Neural cell (in vitro differentiated cells): ENCODE results near the gene HEYL. TPM values are rescaled to one million over a fixed set of nuclear protein-coding genes. Genes with fewer than 3 reads are reported as not detected.

Experiments used
- H2AFZ ChIP-seq: fragments of 200-600, 300-800 bp; sonication (generic), shearing (Covaris generic); 2 replicates; pipeline ENCODE4 v1.6.0; 2014; ENCODE audit warnings: low read depth, mild to moderate bottlenecking, antibody characterized with exemption, low read length, moderate library complexity
- H3F3A ChIP-seq: fragments of 200-600 bp; shearing (Covaris generic); 2 replicates; pipeline ENCODE4 v1.6.1; 2016; ENCODE audit warnings: mild to moderate bottlenecking, moderate library complexity, mixed read lengths, antibody characterized with exemption, low read length; ENCODE audit not compliant: insufficient read depth, poor library complexity, severe bottlenecking
- H3K27ac ChIP-seq: fragments of 200-600, 300-800 bp; sonication (generic), shearing (Covaris generic); 2 replicates; pipeline ENCODE4 v1.5.1; 2014; ENCODE audit warnings: mild to moderate bottlenecking, low read length, moderate library complexity
- H3K27me3 ChIP-seq: fragments of 300-800, 200-600 bp; sonication (generic), shearing (Covaris generic); 2 replicates; pipeline ENCODE4 v1.6.0; 2014; ENCODE audit warnings: mild to moderate bottlenecking, low read depth, low read length, moderate library complexity; ENCODE audit not compliant: insufficient read depth
- H3K36me3 ChIP-seq: fragments of 300-800, 200-600 bp; sonication (generic), shearing (Covaris generic); 2 replicates; pipeline ENCODE4 v1.5.1; 2014; ENCODE audit warnings: mild to moderate bottlenecking, antibody characterized with exemption, low read length, moderate library complexity; ENCODE audit not compliant: insufficient read depth
- H3K4me2 ChIP-seq: fragments of 300-800, 200-600 bp; sonication (generic), shearing (Covaris generic); 2 replicates; pipeline ENCODE4 v1.6.0; 2014; ENCODE audit warnings: mild to moderate bottlenecking, low read length
- H3K4me3 ChIP-seq: fragments of 300-800, 200-600 bp; sonication (generic), shearing (Covaris generic); 2 replicates; pipeline ENCODE4 v1.5.1; 2014; ENCODE audit warnings: mild to moderate bottlenecking, low read length, moderate library complexity
- H3K79me2 ChIP-seq: fragments of 200-600 bp; shearing (Covaris generic); replicated peaks from 2 replicates; pipeline ENCODE4 v1.6.0; 2014; ENCODE audit warnings: mild to moderate bottlenecking, low read length, moderate library complexity; ENCODE audit not compliant: insufficient read depth
- H3K9ac ChIP-seq: fragments of 300-800, 200-600 bp; sonication (generic), shearing (Covaris generic); 2 replicates; pipeline ENCODE4 v1.6.1; 2016; ENCODE audit warnings: mild to moderate bottlenecking, low read length, mixed read lengths
- H3K9me2 ChIP-seq: fragments of 200-600 bp; shearing (Covaris generic); 2 replicates; pipeline ENCODE4 v1.6.1; 2016; ENCODE audit warnings: mild to moderate bottlenecking, low read length, mixed read lengths; ENCODE audit not compliant: insufficient read depth
- H3K9me3 ChIP-seq: fragments of 200-600, 300-800 bp; sonication (generic), shearing (Covaris generic); 2 replicates; pipeline ENCODE4 v1.6.1; 2016; ENCODE audit warnings: mild to moderate bottlenecking, mixed run types, low read length, moderate library complexity, mixed read lengths
- H4K20me1 ChIP-seq: fragments of 200-600 bp; shearing (Covaris generic); 2 replicates; pipeline ENCODE4 v1.6.1; 2016; ENCODE audit warnings: mild to moderate bottlenecking, mixed run types; ENCODE audit not compliant: insufficient read depth
- CTCF ChIP-seq: fragments of 450-650 bp; IDR thresholded peaks from 2 replicates; pipeline ENCODE4 v1.5.1; 2014; ENCODE audit warnings: antibody characterized with exemption, mild to moderate bottlenecking, moderate library complexity; ENCODE audit not compliant: poor library complexity, severe bottlenecking
- EP300 ChIP-seq: fragments of 450-650 bp; conservative IDR thresholded peaks from 2 replicates; pipeline ENCODE4 v1.6.1; 2014; ENCODE audit warnings: antibody characterized with exemption, mild to moderate bottlenecking, moderate library complexity; ENCODE audit not compliant: poor library complexity, severe bottlenecking
- EZH2 ChIP-seq: fragments of 200-600, 300-800 bp; shearing (Covaris generic), sonication (generic); IDR thresholded peaks from 2 replicates; pipeline ENCODE4 v1.6.1; 2014; ENCODE audit warnings: antibody characterized with exemption, low read length, borderline replicate concordance, mild to moderate bottlenecking; ENCODE audit not compliant: insufficient read depth, poor library complexity, severe bottlenecking
- MXI1 ChIP-seq: fragments of 450-650 bp; conservative IDR thresholded peaks from 2 replicates; pipeline ENCODE4 v1.6.1; 2014; ENCODE audit warnings: antibody characterized with exemption, mild to moderate bottlenecking; ENCODE audit not compliant: poor library complexity, severe bottlenecking
- POLR2AphosphoS5 ChIP-seq: IDR thresholded peaks from 2 replicates; pipeline ENCODE4 v1.6.1; 2012
- RAD21 ChIP-seq: fragments of 450-650 bp; conservative IDR thresholded peaks from 2 replicates; pipeline ENCODE4 v1.6.1; 2014; ENCODE audit warnings: antibody characterized with exemption, mild to moderate bottlenecking, moderate library complexity
- SMC3 ChIP-seq: fragments of 450-650 bp; conservative IDR thresholded peaks from 2 replicates; pipeline ENCODE4 v1.6.1; 2014; ENCODE audit warnings: antibody characterized with exemption, mild to moderate bottlenecking, moderate library complexity; ENCODE audit not compliant: poor library complexity
- TAF1 ChIP-seq: IDR thresholded peaks from 2 replicates; pipeline ENCODE4 v1.6.1; 2012; ENCODE audit warnings: low read depth
- polyA plus RNA-seq: library from polyadenylated mRNA; depleted of rRNA; stranded (reverse); fragments of >200 nt; gene quantifications from 2 replicates; pipeline ENCODE4 v1.2.3, GENCODE V29; 2014
- TF ChIP-seq, protein P1 (sequence below): IDR thresholded peaks from 2 replicates; pipeline ENCODE4 v1.6.1; 2012; ENCODE audit warnings: borderline replicate concordance

The HEYL gene
- polyA plus RNA-seq, 1 donor from 2014 or later: not detected

DNA sequence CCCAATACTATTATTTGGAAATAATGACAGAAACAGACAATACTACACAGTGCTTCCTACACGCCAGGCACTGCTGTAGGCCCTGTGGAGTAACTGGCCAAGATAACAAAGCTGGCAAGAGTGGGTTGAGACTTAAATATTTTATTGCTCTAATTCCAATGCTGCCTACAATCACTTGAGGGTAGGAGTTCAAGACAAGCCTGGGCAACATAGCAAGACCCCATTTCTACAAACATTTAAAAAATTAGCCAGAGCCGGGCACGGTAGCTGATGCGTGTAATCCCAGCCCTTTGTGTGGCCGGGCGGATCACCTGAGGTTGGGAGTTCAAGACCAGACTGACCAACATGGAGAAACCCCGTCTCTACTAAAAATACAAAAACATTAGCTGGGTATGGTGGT lies 53.5 kb downstream of the HEYL start:
- no peaks in the 10 kb centered on the region for H3K36me3 ChIP-seq
- H3K9me2 ChIP-seq: no peaks in the 10 kb centered on the region
- H3K27me3 ChIP-seq: no peaks in the 10 kb centered on the region
- no peaks in the 10 kb centered on the region for H3F3A ChIP-seq
- H2AFZ ChIP-seq: no peak overlapping the region
- TF ChIP-seq MXI1 (no peak), EP300 (no peak), EZH2 (no peak), SMC3 (no peak), RAD21 (no peak), TAF1 (no peak), CTCF (no peak), POLR2AphosphoS5 (no peak)
- TF ChIP-seq, protein P1, sequence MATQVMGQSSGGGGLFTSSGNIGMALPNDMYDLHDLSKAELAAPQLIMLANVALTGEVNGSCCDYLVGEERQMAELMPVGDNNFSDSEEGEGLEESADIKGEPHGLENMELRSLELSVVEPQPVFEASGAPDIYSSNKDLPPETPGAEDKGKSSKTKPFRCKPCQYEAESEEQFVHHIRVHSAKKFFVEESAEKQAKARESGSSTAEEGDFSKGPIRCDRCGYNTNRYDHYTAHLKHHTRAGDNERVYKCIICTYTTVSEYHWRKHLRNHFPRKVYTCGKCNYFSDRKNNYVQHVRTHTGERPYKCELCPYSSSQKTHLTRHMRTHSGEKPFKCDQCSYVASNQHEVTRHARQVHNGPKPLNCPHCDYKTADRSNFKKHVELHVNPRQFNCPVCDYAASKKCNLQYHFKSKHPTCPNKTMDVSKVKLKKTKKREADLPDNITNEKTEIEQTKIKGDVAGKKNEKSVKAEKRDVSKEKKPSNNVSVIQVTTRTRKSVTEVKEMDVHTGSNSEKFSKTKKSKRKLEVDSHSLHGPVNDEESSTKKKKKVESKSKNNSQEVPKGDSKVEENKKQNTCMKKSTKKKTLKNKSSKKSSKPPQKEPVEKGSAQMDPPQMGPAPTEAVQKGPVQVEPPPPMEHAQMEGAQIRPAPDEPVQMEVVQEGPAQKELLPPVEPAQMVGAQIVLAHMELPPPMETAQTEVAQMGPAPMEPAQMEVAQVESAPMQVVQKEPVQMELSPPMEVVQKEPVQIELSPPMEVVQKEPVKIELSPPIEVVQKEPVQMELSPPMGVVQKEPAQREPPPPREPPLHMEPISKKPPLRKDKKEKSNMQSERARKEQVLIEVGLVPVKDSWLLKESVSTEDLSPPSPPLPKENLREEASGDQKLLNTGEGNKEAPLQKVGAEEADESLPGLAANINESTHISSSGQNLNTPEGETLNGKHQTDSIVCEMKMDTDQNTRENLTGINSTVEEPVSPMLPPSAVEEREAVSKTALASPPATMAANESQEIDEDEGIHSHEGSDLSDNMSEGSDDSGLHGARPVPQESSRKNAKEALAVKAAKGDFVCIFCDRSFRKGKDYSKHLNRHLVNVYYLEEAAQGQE: no peak
- H3K9ac ChIP-seq: no peak overlapping the region
- no peaks in the 10 kb centered on the region for H4K20me1 ChIP-seq
- H3K79me2 ChIP-seq: no peaks in the 10 kb centered on the region
- no peak overlapping the region for H3K27ac ChIP-seq
- H3K9me3 ChIP-seq: no peaks in the 10 kb centered on the region
- H3K4me3 ChIP-seq: no peak overlapping the region
- no peak overlapping the region for H3K4me2 ChIP-seq

DNA sequence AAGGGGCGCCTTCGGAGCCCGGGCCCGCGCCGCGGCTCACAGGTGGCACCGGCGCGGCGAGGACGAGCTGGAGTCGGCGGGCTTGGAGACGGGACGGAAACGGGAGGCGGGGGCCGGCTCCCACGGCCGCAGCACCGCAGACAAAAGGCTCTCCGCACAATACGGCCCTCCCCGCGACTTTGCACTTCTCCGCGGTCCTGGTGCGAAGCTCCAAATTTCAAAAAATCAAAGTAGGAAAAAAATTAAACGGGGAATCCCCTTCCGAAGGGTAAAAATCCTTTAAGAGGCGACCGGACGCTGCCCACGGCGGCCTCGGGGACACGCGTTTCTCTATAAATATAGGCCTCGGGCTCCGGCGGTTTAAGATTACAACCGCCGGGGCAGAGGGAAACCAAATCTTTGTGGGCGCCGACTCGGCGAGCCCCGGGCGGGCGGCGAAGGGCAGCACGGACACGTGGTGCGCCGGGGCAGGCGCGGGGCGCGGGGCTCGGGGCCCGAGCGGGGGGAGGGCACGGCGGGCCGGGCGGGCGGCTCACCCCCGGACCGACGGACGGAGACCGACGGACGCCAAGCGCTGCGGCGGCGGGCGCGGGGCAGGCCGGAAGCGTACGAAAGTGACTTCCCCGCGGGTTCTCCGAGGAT lies 63.3 kb downstream of the HEYL start:
- no peak for TF ChIP-seq EZH2
- H2AFZ ChIP-seq: peak overlapping the region; percentile 45
- no peaks in the 10 kb centered on the region for H3K9me2 ChIP-seq
- no peaks in the 10 kb centered on the region for H3K27me3 ChIP-seq
- H3K36me3 ChIP-seq: peaks cover 3% of the 10 kb centered on the region
- H3K4me3 ChIP-seq: peak overlapping the region; percentile 96
- peak overlapping the region; percentile 83 for H3K9ac ChIP-seq
- no peaks in the 10 kb centered on the region for H3K9me3 ChIP-seq
- H4K20me1 ChIP-seq: peaks cover 12% of the 10 kb centered on the region
- H3K4me2 ChIP-seq: no peak overlapping the region
- H3K27ac ChIP-seq: peak overlapping the region; percentile 65
- no peaks in the 10 kb centered on the region for H3F3A ChIP-seq
- H3K79me2 ChIP-seq: peaks cover 42% of the 10 kb centered on the region
